OCI-M2 (cell line): Measurements from ENCODE around the gene FAM184A.
"Not testable (repeated sequence)": the region's sequence is repeated elsewhere in the genome, so short reads cannot be mapped to it uniquely, and the experiment has no call there.

Experiments used
- DNase-seq: peaks from one replicate; lab custom pipeline; 2025; ENCODE audit not compliant: unreplicated experiment; lab: John Stamatoyannopoulos, UW

Gene FAM184A

DNA sequence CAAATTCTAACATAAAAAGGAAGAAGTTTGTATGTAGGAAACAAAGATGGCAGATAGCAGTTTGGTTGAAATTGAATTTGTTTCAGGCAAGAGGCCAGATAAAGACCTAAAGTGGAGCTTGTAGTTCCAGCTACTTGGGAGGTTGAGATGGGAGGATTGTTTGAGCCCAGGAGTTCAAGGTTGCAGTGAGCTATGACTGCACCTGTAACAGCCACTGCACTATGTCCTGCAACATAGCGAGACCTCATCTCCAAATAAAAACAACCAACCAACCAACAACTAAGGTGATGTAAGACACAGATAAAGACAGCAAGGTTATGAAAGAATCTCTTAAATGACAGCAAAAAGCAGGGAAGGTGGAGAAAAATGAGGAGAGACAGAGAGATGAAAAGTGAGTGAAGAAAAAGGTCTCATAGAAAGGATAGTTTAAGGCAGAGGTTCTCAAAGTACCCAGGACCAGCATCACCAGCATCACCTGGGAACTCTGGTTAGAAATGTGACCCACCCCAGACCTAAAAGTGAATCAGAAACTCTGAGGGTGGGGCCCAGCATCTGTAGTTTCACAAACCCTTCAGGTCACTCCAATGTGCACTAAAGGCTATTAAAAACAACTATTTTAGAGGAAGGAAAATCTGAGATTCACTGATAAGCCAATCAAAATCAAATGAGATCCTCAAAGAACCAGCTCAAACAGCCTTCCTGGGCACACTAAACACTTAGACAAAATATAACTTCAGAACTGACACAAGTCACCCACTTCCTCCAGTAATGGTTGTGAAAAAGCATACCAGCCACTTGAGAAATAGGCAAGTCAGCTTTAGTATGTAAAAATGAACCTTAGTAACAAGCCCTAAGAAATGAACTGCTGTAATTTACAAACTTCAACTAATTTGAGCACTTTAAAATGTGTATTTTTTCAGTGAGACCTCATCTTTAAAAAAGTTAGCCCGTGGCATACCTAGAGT, 57.6 kb downstream of the FAM184A start:
- no peak for DNase-seq

DNA sequence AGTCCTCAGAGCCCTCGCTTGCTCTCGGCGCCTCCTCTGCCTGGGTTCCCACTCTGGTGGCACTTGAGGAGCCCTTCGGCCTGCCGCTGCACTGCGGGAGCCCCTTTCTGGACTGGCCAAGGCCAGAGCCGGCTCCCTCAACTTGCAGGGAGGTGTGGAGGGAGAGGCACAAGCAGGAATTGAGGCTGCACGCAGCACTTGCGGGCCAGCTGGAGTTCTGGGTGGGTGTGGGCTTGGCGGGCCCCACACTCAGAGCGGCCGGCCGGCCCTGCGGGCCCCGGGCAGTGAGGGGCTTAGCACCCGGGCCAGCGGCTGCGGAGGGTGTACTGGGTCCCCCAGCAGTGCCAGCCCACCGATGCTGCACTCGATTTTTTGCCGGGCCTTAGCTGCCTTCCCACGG, 63.3 kb downstream of the FAM184A start:
- DNase-seq = not testable (repeated sequence)

DNA sequence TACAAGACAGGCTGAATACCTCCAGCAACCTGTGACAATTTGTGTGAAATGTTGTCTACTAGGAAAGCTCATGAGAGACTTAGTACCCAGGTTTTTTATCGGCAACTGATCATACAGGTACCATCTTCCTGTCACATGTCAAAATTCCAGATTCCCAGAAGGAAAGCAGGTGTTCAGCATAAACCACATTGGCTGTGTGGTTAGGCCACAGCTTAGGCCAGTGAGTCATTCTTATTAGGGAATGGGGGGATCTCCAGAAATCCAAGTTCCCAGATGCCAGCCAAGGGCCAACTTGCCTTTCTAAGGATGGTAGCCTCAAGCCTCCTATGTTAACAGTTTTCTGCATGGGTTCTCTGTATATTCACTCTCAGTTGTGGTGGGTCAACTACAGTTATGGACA, 65.9 kb downstream of the FAM184A start:
- DNase-seq = no peak

DNA sequence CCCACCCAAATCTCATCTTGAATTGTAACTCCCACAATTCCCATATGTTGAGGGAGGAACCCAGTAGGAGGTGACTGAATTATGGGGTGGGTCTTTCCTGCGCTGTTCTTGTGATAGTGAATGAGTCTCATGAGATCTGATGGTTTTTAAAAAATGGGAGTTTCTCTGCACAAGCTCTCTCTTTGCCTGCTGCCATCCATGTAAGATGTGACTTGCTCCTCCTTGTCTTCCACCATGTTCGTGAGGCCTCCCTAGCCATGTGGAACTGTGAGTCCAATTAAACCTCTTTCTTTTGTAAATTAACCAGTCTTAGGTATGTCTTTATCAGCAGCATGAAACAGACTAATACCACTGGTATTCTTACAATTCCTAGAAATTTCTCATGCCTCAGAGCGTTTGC, 69.2 kb downstream of the FAM184A start:
- not testable (repeated sequence) for DNase-seq

DNA sequence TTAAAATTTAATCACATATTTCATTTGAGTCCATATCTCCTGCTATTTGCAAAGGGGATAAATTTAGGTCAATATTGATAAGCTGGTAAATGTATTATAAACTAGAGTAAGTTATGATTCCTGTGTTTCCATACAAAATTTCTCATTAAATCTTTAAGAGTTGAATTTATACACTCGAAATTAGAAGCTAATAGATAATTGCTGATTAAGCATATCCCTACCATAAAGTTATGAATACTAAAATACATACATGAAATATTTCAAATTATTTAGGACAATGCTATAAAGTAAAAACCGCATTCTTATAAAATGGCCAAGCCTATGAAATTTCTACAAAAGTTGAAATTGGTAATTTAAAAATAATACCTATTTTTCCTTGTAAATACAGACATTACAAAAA, 71.5 kb downstream of the FAM184A start:
- no peak for DNase-seq

DNA sequence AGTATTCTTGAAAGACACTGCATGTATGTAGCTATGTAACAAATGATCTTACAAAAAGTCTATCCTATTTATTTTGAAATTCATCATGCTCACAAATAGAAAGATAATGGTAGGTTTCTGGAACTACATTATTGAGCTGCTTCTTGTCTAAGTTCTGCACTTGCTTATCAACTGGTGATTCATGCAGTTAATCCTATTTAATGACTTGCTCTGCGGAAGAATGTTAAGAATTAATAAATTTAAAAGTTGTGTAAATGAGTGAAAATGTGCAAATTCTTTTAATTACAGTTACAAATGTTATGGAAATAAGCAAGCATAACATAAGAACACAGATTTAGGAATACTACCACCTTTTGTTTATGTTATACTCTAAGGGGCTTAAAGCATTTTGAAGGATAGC, 76.4 kb downstream of the FAM184A start:
- DNase-seq = no peak

DNA sequence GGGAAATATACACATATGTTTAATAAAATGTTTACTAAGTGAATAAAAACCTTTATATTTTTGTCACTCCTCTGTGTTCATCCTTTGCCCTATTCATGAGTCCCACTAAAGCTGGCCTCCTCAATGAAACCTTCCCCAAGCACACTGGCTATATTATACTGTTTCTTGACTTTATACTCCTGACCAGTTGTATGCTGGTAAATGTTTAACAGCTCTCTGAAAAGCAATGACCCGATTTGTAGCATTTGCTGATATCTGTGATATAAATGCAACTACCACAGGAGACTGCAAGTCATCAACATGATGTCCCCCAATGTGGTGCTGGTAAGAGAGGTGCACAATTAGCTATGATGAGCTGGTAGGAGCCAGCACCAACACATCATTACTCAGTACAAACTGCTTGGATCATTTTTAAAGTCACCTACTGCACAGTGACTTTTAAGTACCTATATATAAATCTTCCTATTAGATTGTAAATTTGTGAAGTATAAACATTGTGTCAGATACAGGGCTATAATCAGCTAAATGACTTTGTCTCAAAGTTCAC, 78.9 kb downstream of the FAM184A start:
- no peak for DNase-seq

DNA sequence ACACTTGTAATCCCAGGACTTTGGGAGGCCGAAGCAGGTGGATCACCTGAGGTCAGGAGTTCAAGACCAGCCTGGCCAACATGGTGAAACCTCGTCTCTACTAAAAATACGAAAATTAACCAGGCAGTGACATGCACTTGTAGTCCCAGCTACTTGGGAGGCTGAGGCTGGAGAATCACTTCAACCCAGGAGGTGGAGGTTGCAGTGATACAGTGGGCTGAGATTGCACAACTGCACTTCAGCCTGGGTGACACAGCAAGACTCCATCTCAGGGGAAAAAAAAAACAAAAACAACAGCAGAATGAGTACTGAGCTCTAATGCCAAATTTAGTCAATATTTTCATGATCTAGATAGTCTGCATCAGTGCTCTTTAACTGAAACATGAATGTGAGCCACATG, 81.0 kb downstream of the FAM184A start:
- DNase-seq = not testable (repeated sequence)

DNA sequence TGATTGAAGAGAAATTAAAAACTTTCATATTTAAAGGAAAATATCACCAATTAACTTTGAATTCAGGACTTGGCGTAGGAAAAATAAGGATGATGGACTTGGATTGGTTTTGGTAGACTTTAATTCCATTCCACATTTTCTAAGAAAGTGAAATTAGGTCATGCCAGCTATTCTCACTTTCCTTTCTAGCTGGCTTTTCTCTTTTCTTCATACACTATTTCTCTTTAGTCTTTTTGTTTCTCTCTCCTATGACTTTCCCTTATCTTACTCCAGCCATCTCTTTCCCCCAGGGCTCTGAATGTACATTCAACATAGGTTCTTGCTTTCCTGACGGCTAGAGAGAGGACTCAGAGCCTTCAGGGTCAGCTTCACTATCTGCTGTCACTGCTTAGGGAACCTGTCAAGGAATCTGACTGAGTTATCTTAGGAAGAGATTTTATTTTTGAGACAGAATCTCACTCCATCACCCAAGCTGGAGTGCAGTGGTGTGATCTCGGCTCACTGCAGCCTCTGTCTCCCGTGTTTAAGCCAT, 82.1 kb downstream of the FAM184A start:
- no peak for DNase-seq

DNA sequence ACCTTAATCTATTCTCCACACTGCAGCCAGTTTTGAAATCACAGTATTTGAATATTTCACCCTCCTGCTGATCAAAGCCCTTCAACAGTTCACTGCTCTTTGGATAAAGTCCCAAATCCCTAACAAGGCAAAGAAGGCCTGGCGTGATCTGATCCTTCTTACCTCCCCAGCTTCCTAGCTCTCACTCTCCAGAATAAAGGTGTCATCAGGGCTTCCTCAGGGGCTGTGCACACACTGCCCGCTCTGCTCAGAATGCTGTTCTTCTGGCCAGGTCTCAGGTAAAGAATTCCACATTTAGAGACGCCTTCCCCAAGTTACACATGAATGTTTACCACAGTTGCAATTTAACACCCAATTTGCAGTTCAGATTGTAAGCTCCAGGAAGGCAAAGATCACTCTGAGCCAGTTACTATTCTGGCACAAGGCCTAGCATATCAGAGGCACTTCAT, 84.6 kb downstream of the FAM184A start:
- DNase-seq = no peak

DNA sequence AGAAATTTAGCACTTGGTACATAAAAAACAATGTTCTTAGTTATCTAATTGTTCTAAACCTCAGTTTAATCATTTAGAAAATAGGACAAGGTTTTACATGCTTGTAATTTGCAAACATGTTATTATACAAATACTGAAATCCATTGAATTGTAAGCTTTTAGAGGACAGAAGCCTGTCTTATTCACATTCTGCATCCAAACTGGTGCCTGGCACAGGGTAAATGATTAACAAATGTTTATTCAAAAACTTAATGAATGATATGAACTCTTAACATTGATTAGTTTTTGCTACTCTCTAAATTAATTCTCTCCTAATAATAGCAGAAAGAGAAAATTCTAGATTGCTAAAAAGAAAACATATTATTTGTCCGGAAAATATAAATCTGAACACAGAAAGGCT, 85.1 kb downstream of the FAM184A start:
- no peak for DNase-seq

DNA sequence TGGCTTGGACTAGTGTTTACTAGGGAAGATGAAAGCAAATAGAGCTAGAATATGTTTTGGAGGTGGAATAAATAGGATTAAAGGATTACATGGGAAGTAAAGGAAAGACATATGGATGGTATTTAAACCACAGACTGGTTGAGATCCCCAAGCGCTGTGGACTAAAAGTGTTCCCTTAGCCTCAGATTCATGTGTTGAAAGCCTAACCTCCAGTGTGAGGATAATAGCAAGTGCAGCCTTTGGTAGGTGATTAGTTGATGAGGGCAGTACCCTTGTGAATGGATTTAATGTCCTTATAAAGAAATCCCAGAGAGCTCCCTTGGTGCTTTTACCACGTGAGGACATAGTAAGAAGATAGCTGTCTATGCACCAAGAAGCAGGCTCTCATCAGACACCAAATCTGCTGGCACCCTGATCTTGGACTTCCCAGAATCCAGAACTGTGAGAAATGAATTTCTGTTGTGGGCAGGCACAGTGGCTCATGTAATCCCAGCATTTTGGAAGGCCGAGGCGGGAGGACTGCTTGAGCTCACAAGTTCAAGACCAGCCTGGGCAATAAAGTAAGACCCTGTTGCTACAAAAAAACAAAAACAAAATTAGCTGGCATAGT, 86.2 kb downstream of the FAM184A start:
- DNase-seq = no peak

DNA sequence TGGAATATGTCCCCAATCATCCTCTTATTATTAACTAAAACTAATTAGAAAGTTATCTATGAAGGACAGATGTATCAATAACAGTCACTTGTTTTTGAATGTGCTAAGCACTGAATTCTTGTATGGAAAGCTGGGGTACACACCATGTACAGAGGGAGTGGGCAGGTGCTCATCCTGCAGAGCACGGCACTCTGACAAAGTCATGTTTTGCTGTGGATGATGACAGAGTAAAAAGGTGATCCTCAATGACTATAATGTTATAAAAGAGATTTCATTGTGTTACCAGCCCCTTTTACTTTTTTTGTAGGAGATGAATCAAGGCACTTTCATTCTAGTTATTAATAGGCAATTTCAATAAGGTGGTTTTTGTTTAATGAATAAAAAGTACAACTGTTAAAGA, 92.2 kb downstream of the FAM184A start:
- no peak for DNase-seq

DNA sequence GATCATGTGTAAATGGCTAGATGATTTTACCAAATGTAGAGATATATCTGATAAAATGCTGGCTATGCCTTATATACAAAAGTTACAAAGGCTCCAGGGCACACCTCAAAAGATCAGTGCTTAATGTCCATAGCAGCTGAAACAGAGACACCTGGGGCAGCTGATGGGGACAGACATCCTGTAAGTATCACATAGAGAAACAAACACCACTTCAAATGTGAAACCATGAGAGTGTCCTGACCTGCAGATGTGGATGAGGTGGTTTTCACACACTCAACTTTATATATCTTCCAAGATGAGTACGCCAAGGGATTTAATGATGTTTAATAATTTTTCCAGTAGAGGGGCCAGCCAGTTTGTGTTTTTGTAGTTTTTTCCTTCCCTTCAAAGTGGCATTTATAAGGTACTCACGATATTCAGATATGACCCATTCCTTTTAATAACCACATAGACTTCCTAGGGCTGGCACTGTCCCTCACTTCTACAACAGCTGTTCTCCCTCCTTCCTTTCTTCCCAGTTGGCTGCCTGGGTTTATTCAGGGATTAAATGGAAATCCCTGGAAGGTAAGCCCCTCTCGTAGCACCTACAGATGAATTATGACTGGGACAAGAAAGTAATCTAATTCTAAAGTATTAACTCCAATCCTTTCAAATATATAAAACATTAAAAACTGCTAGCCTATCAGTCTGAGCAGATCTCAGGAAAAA, 93.2 kb downstream of the FAM184A start:
- no peak for DNase-seq

DNA sequence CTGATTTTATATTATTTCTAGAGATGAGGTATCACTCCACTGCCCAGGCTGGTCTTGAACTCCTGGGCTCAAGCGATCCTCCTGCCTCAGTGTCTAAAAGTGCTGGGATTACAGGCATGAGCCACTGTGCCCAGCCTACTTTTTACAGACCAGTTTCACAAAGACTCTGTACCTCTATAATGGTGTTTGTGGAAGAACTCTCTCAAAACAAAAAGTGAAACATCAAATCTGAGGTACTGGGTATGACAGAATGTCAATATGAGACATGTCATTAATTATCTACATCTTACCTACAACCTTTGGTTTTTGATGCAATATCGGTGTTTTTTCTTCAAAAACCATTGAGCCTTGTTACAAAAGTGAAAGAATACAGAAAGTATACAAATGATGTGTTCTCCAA, 94.1 kb downstream of the FAM184A start:
- no peak for DNase-seq

DNA sequence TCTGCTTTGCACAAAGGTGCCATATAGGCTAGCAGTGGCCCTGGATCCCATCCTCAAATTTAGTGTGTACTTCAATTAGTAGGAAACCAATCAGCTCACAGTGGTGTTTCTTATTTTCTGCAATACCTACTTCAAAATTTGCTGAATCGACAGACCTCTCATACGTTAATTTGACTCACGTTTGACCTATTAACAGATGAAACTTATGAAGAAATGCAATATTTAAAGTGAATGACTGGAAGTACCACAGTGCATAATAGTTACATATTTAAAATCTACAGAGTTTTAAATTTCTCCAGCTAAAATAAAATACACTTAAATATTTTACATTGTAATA, 95.9 kb downstream of the FAM184A start:
- DNase-seq = no peak

DNA sequence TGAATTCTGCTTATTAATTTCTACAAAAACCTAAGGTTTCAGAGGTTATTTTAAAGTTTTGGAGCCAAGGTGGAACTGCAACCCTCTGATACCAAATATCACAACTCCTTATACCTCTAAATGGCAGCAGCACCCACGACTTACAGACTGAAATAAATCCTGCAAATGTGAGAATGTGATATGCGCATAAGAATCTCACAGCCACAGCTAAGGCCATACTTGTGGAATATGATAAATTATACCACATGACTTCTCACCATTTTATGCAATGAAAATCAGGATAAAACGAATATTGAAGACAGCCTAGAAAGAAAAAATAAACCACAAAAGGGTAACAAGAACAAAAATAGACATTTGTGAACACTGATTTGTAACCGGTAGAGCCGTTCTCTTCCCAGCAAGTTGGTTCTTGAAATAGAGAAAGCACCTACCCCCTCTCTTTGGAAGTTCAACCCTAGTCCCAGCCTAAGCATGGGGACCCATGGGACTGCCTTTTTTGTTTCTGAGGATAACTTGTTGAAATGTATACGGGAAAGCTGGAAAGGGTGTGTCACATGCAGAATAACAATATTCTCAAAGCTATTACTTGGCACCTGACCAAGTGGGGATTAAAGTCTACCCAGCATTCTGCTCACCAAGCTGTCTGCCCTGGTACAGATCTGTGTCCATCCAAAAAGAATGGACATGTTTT, 96.4 kb downstream of the FAM184A start:
- DNase-seq = no peak

DNA sequence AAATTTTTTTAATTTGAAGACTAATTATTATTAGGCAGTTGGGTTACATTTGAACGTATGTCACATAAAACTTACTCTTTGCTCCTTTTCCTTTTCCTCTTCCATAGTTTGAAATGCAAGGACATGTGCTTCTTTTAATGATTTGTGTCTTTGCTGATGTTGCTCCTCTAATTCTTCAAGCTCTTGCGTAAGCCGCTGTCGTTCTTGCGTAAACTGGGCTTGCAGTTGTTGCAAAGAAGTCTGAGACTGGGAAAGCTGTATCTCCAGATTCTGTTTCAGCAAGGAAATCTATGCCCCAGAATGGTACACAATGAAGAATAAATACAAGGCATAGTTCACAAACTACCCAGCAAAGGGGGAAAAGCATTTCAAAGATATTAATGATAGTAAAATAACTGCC, 98.4 kb downstream of the FAM184A start:
- no peak for DNase-seq

DNA sequence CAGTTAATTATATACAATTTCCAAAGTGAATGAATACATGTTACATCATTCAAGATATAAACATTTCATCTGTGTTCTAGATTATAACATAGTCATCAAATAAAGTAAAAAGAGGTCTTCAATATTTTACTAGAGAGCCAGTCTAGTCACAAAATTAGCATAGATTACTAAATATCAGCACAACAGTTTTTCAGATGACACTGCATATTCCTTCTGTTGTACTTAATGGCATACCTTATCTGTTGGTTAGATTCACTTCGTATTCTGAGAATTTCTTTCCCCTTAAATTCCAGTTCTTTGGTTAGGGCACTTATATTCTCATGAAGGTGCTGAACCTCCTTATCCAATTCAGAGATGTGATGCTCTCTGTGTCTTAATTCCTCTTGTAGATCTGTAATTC, 103.7 kb downstream of the FAM184A start:
- DNase-seq = no peak

DNA sequence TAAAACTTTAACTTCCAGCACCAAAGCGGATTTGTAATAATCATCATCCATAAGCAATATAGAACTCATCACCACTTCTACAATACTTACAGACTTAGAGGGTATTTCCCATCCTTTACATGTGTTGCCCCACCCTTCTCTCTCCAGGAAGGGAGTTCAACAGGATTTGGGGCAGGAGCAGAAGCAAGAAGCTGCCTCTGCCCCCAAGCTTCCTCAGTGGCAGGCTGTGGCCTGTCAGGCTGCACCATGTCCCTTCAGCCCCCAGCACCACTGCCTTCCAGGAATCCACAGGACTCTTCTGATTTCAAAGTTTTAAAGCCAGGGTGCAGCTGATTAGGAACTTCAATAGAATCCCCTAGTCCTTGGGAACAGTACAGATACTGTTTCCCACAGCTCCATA, 106.8 kb downstream of the FAM184A start:
- no peak for DNase-seq

DNA sequence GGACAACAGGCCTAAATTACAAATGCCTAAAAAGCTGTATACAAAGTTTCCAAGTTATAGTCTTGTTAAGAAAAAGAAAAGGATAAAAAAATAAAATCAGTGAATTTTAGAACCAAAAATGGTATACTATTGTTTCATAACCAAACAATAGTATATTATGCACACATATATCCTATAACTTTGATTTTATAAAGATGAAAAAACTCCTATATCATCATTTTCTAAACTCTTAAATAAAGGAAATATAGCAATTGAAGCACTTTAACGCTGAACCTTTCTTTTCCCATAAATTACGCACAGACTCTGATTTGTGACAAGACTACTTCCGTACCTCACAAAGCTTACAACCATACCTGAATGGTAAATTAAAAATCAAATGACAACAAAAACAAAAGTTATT, 107.6 kb downstream of the FAM184A start:
- DNase-seq = no peak
